ENCODE measurements around the gene UBN2. TPM values are rescaled to one million over a fixed set of nuclear protein-coding genes. Genes with fewer than 3 reads are reported as not detected.

Gene UBN2
- total RNA-seq, 2 donors from 2014 or later: 45.3 to 48.8 TPM

DNA sequence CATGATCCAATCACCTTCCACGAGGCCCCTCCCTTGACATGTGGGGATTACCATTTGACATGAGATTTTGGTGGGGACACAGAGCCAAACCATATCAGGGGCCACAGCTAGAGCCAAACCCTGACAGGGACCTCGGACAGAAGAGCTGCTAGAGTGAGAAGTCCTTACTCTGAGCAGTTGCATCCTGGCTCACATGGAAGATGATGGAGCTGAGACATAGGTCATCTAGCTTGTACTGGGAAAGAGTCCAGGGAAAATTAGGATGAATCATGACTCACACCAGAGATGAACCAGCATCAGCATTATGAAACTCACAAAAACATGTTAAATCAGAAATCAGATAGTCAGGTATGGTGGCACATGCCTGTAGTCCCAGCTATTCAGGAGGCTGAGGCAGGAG is 97.3 kb downstream of the UBN2 start:
- H3K4me1 Mint-ChIP-seq: no peaks in the 10 kb centered on the region
- H3K9me3 ChIP-seq (ENCODE audit: control insufficient read depth, low read length): no peaks in the 10 kb centered on the region
- no peak for DNase-seq
- no peak overlapping the region for H3K4me3 Mint-ChIP-seq
- H3K9ac ChIP-seq (ENCODE audit: extremely low read depth, low read length, poor library complexity, severe bottlenecking): no peak overlapping the region
- no peaks in the 10 kb centered on the region for H3K27me3 ChIP-seq (ENCODE audit: control insufficient read depth, insufficient read depth, low read length, poor library complexity, severe bottlenecking)
- H3K27me3 Mint-ChIP-seq (ENCODE audit: insufficient read depth): peaks cover 2% of the 10 kb centered on the region
- H3K27ac ChIP-seq (ENCODE audit: low read depth, low read length): no peak overlapping the region
- no peaks in the 10 kb centered on the region for H3K36me3 ChIP-seq (ENCODE audit: control insufficient read depth, insufficient read depth, low read length)
- no peaks in the 10 kb centered on the region for H3K9me3 Mint-ChIP-seq
- H3K4me3 ChIP-seq (ENCODE audit: low read length): no peak overlapping the region
- TF ChIP-seq, protein P1, sequence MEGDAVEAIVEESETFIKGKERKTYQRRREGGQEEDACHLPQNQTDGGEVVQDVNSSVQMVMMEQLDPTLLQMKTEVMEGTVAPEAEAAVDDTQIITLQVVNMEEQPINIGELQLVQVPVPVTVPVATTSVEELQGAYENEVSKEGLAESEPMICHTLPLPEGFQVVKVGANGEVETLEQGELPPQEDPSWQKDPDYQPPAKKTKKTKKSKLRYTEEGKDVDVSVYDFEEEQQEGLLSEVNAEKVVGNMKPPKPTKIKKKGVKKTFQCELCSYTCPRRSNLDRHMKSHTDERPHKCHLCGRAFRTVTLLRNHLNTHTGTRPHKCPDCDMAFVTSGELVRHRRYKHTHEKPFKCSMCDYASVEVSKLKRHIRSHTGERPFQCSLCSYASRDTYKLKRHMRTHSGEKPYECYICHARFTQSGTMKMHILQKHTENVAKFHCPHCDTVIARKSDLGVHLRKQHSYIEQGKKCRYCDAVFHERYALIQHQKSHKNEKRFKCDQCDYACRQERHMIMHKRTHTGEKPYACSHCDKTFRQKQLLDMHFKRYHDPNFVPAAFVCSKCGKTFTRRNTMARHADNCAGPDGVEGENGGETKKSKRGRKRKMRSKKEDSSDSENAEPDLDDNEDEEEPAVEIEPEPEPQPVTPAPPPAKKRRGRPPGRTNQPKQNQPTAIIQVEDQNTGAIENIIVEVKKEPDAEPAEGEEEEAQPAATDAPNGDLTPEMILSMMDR (conservative IDR thresholded peaks at IDR 0.05): no peak
- no peaks in the 10 kb centered on the region for H3K36me3 Mint-ChIP-seq (ENCODE audit: low read depth)
- WGBS, 2 experiments (ENCODE audit: insufficient coverage in 1 of 2, insufficient read length in 1 of 2): 68 to 81% methylated on average over 2 of the region's 2 CpGs
- H3K4me1 ChIP-seq (ENCODE audit: control insufficient read depth, insufficient read depth, low read length): no peaks in the 10 kb centered on the region
- no peak overlapping the region for H3K27ac Mint-ChIP-seq

DNA sequence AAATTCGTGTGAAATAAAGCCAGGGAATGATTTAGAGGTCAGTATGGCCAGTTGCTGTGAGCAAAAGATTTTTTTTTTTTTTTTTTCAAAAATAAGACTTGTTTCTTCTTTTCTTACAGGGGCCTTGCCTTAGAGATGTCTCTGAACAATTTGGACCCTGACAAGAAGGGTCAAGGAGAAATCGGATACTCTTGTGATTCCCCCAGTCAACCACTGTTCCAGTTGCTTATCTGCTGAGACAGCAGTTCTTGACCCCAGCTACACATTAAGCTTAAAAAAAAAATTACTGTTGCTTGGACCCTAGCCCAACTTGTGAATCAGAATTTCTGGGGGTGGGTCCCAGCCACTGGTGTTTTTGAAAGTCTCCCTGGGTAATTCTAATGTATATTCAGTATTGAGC is 98.1 kb downstream of the UBN2 start:
- TF ChIP-seq, protein P1 (conservative IDR thresholded peaks at IDR 0.05): no peak
- no peaks in the 10 kb centered on the region for H3K4me1 Mint-ChIP-seq
- Histone ChIP-seq H3K27ac (ENCODE audit: low read depth, low read length) (no peak overlapping the region), H3K36me3 (ENCODE audit: control insufficient read depth, insufficient read depth, low read length) (no peaks in the 10 kb centered on the region), H3K27me3 (ENCODE audit: control insufficient read depth, insufficient read depth, low read length, poor library complexity, severe bottlenecking) (no peaks in the 10 kb centered on the region), H3K4me1 (ENCODE audit: control insufficient read depth, insufficient read depth, low read length) (no peaks in the 10 kb centered on the region), H3K9ac (ENCODE audit: extremely low read depth, low read length, poor library complexity, severe bottlenecking) (no peak overlapping the region), H3K4me3 (ENCODE audit: low read length) (no peak overlapping the region), H3K9me3 (ENCODE audit: control insufficient read depth, low read length) (no peaks in the 10 kb centered on the region)
- H3K4me3 Mint-ChIP-seq: no peak overlapping the region
- peaks cover 2% of the 10 kb centered on the region for H3K27me3 Mint-ChIP-seq (ENCODE audit: insufficient read depth)
- DNase-seq: no peak
- H3K36me3 Mint-ChIP-seq (ENCODE audit: low read depth): no peaks in the 10 kb centered on the region
- no peaks in the 10 kb centered on the region for H3K9me3 Mint-ChIP-seq
- WGBS, 2 experiments (ENCODE audit: insufficient coverage in 1 of 2, insufficient read length in 1 of 2): 85 to 100% methylated on average over 1 to 2 of the region's 2 CpGs
- H3K27ac Mint-ChIP-seq: no peak overlapping the region

DNA sequence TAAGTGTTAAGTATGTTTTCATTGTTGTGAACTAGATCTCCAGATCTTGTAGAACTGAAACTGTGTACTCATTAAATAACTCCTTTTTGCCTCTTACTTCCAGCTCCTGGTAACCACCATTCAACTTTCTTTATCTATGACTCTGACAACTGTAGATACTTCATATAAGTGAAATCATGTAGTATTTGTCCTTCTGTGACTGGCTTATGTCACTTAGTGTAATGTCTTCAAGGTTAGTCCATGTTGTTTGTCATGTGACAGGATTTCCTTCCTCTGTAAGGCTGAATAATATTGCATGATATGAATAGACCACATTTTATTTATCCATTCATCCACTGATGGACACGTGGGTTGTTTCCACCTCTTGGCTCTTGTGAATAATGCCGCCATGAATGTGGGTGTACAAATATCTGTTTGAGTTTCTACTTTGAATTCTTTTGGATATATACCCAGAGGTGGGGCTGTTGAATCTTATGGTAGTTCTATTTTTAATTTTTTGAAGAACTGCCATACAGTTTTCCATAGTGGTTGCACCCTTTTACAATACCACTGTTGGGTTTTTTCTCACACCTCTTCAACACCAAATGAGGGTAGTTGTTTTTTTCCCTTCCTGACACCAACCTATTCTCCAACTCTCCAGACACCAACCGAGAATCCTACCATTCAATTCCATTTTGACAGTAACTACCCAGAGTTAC is 99.4 kb downstream of the UBN2 start:
- Histone ChIP-seq H3K4me3 (ENCODE audit: low read length) (no peak overlapping the region), H3K9me3 (ENCODE audit: control insufficient read depth, low read length) (no peaks in the 10 kb centered on the region), H3K27ac (ENCODE audit: low read depth, low read length) (no peak overlapping the region), H3K4me1 (ENCODE audit: control insufficient read depth, insufficient read depth, low read length) (no peaks in the 10 kb centered on the region), H3K9ac (ENCODE audit: extremely low read depth, low read length, poor library complexity, severe bottlenecking) (no peak overlapping the region), H3K36me3 (ENCODE audit: control insufficient read depth, insufficient read depth, low read length) (no peaks in the 10 kb centered on the region), H3K27me3 (ENCODE audit: control insufficient read depth, insufficient read depth, low read length, poor library complexity, severe bottlenecking) (no peaks in the 10 kb centered on the region)
- Mint-ChIP-seq H3K4me1 (no peaks in the 10 kb centered on the region), H3K9me3 (no peaks in the 10 kb centered on the region), H3K27me3 (ENCODE audit: insufficient read depth) (peaks cover 2% of the 10 kb centered on the region), H3K27ac (no peak overlapping the region), H3K4me3 (no peak overlapping the region), H3K36me3 (ENCODE audit: low read depth) (no peaks in the 10 kb centered on the region)
- TF ChIP-seq, protein P1 (conservative IDR thresholded peaks at IDR 0.05): no peak
- no peak for DNase-seq
- WGBS, 2 experiments (ENCODE audit: insufficient coverage in 1 of 2, insufficient read length in 1 of 2): 86 to 100% methylated on average over 1 to 3 of the region's 3 CpGs

Data from endodermal cell (in vitro differentiated cells).